ENCODE measurements around the gene RITA1.

Gene RITA1

GRCh38 chr12:113155646-113156045, 29.9 kb upstream of the RITA1 start:
- no peak for DNase-seq (ENCODE audit: low read depth)
- H3K4me3 ChIP-seq (ENCODE audit: low read depth, low read length) = no peak overlapping the region
- TF ChIP-seq CTCF (IDR thresholded peaks at IDR 0.05; ENCODE audit: low read depth, low read length, missing control alignments) = no peak

- DNase-seq (ENCODE audit: low read depth) = no peak
- H3K4me3 ChIP-seq (ENCODE audit: low read depth, low read length) = no peak overlapping the region
- no peak for TF ChIP-seq CTCF (IDR thresholded peaks at IDR 0.05; ENCODE audit: low read depth, low read length, missing control alignments)
Observed at GRCh38 chr12:113157218-113157859, 28.2 kb upstream of the RITA1 start.

GRCh38 chr12:113158439-113159203, 26.9 kb upstream of the RITA1 start:
- no peak overlapping the region for H3K4me3 ChIP-seq (ENCODE audit: low read depth, low read length)
- no peak for TF ChIP-seq CTCF (IDR thresholded peaks at IDR 0.05; ENCODE audit: low read depth, low read length, missing control alignments)
- no peak for DNase-seq (ENCODE audit: low read depth)

- no peak for TF ChIP-seq CTCF (IDR thresholded peaks at IDR 0.05; ENCODE audit: low read depth, low read length, missing control alignments)
- DNase-seq (ENCODE audit: low read depth) = no peak
- no peak overlapping the region for H3K4me3 ChIP-seq (ENCODE audit: low read depth, low read length)
Observed at GRCh38 chr12:113159937-113160336, 25.6 kb upstream of the RITA1 start.

- TF ChIP-seq CTCF (IDR thresholded peaks at IDR 0.05; ENCODE audit: low read depth, low read length, missing control alignments) = no peak
- peak; percentile 52 for DNase-seq (ENCODE audit: low read depth)
- H3K4me3 ChIP-seq (ENCODE audit: low read depth, low read length) = no peak overlapping the region
Observed at GRCh38 chr12:113161415-113162016, 24.0 kb upstream of the RITA1 start.

- TF ChIP-seq CTCF (IDR thresholded peaks at IDR 0.05; ENCODE audit: low read depth, low read length, missing control alignments) = no peak
- no peak overlapping the region for H3K4me3 ChIP-seq (ENCODE audit: low read depth, low read length)
- no peak for DNase-seq (ENCODE audit: low read depth)
Observed at GRCh38 chr12:113162102-113163029, 23.2 kb upstream of the RITA1 start.
